SW480 (cell line): ENCODE data around the gene SOST.
A peak's percentile ranks its signal among the peaks of the same experiment; 100 is the strongest.

Experiments
- DNase-seq: peaks from one replicate; pipeline ENCODE4 v3.0.0-alpha.2; 2016; ENCODE audit warnings: low spot score

The SOST gene

GRCh38 chr17:43774304-43775250 lies 16.0 kb upstream of the SOST start:
- DNase-seq: no peak

GRCh38 chr17:43772877-43773648 lies 14.5 kb upstream of the SOST start:
- DNase-seq: no peak

- DNase-seq: no peak
Observed at GRCh38 chr17:43771463-43771862, 12.9 kb upstream of the SOST start.

GRCh38 chr17:43770957-43771356 lies 12.4 kb upstream of the SOST start:
- DNase-seq: no peak

- DNase-seq: no peak
Observed at GRCh38 chr17:43769859-43770258, 11.3 kb upstream of the SOST start.

GRCh38 chr17:43769426-43769825 lies 10.8 kb upstream of the SOST start:
- DNase-seq: no peak

- DNase-seq: no peak
Observed at GRCh38 chr17:43768943-43769342, 10.4 kb upstream of the SOST start.

GRCh38 chr17:43768382-43768781 lies 9.8 kb upstream of the SOST start:
- DNase-seq: no peak

GRCh38 chr17:43767713-43768059 lies 9.1 kb upstream of the SOST start:
- DNase-seq: no peak

- DNase-seq: no peak
Observed at GRCh38 chr17:43767053-43767712, 8.6 kb upstream of the SOST start.

GRCh38 chr17:43766413-43767052 lies 7.9 kb upstream of the SOST start:
- peak; percentile 31 for DNase-seq

GRCh38 chr17:43760254-43760852 lies 1.8 kb upstream of the SOST start:
- DNase-seq: peak; percentile 84

- peak; percentile 36 for DNase-seq
Observed at GRCh38 chr17:43759836-43760235, 1.2 kb upstream of the SOST start.

- no peak for DNase-seq
Observed at GRCh38 chr17:43758086-43758485, 505 bp downstream of the SOST start.

- no peak for DNase-seq
Observed at GRCh38 chr17:43757171-43757660, 1.4 kb downstream of the SOST start.

GRCh38 chr17:43756201-43756600 lies 2.4 kb downstream of the SOST start:
- no peak for DNase-seq

GRCh38 chr17:43755389-43755875 lies 3.2 kb downstream of the SOST start:
- DNase-seq: no peak

GRCh38 chr17:43754947-43755346 lies 3.6 kb downstream of the SOST start:
- no peak for DNase-seq

GRCh38 chr17:43753493-43754129 lies 5.0 kb downstream of the SOST start:
- peak; percentile 90 for DNase-seq

- no peak for DNase-seq
Observed at GRCh38 chr17:43750153-43750552, 8.4 kb downstream of the SOST start.

GRCh38 chr17:43745541-43745940 lies 13.1 kb downstream of the SOST start:
- DNase-seq: no peak
